ENCODE results near the gene NNMT. TPM values are rescaled to one million over a fixed set of nuclear protein-coding genes. Genes with fewer than 3 reads are reported as not detected.

NNMT gene
- total and polyA plus RNA-seq, 2 donors (not counting 1 experiment from before 2014, with no cell fraction given) = not detected

DNA sequence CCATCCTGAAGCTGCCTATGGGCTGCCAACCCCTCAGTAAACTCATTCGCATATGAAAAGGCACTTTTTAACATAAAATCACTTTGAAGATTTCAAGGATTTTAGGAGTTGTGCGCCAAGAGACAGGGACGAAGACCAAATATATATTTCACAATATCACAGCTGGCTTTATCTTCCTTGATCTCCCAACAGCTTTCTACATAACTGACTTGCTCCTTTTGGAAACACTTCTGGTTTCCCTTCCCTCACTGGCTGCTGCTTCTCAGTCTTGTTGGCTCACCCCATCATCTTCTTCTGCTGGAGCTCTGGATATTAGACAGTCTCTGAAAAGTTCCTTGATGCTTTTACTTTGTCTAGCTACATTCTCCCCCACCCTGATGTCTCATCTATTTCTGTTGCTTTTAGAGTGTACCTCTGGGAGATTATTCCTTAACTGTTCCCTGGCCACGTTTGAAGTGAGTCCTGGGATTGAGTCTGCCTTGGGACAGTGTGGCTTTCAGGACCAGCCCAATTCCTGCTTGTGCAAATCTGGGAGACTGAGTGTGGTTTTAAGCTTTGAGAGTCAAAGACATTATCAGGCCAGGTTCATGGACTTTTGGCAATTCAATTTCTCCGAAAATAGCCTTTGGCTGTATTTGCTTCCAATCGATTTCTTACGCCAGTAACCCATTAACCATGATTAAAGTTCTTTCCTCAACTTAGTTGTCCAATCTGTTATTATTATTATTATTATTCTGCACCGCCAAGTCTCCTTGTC, 30.9 kb upstream of the NNMT start:
- Mint-ChIP-seq H3K4me3 (no peak overlapping the region), H3K27me3 (peaks cover 8% of the 10 kb centered on the region), H3K9me3 (ENCODE audit: insufficient read depth) (no peaks in the 10 kb centered on the region), H3K27ac (no peak overlapping the region), H3K4me1 (peaks cover 8% of the 10 kb centered on the region)
- Histone ChIP-seq H3K36me3 (replicated peaks in 1 of 2; ENCODE audit: control extremely low read depth in 1 of 2, control insufficient read depth in 1 of 2, extremely low read depth in 1 of 2, insufficient read depth in 2 of 2, low read length in 1 of 2) (no peaks in the 10 kb centered on the region), H3K4me1 (ENCODE audit: control insufficient read depth in 2 of 2, insufficient read depth in 2 of 2, low read length in 2 of 2) (peaks cover 6 to 7% of the 10 kb centered on the region in 2 donors), H3K27me3 (replicated peaks in 1 of 4; ENCODE audit: control extremely low read depth in 1 of 4, control insufficient read depth in 3 of 4, insufficient read depth in 4 of 4, low read length in 3 of 4) (peaks cover 0 to 5% (median 2%) of the 10 kb centered on the region in 4 experiments), H4K20me1 (ENCODE audit: control insufficient read depth, insufficient read depth, low read length, poor library complexity, severe bottlenecking) (no peaks in the 10 kb centered on the region), H3K79me2 (ENCODE audit: control insufficient read depth, insufficient read depth, low read length) (no peaks in the 10 kb centered on the region), H3K4me2 (replicated peaks; ENCODE audit: low read depth, low read length, poor library complexity, severe bottlenecking) (no peak overlapping the region), H2AFZ (ENCODE audit: insufficient read depth, low read depth, low read length, poor library complexity, severe bottlenecking) (no peak overlapping the region), H3K9ac (ENCODE audit: low read length) (no peak overlapping the region), H3K27ac (ENCODE audit: low read length in 2 of 2) (no peak overlapping the region), H3K4me3 (ENCODE audit: control extremely low read depth in 1 of 5, extremely low read depth in 1 of 5, insufficient read depth in 1 of 5, low read depth in 2 of 5, low read length in 4 of 5) (no peak overlapping the region), H3K9me3 (ENCODE audit: control extremely low read depth in 1 of 3, control insufficient read depth in 2 of 3, insufficient read depth in 1 of 3, low read length in 2 of 3) (no peaks in the 10 kb centered on the region)
- ChIA-PET CTCF (interaction anchor here (1.2 to 12.3 kb wide), 8 partner anchors 86 to 1677 kb away, joined by 3 to 592 read pairs (median 150); no protein-coding TSS in a partner anchor), POLR2A (no interaction called here)
- no peak for TF ChIP-seq EZH2 (IDR thresholded peaks at IDR 0.05; ENCODE audit: borderline replicate concordance, insufficient read depth, low read depth, low read length, poor library complexity, severe bottlenecking)
- TF ChIP-seq, protein P1, sequence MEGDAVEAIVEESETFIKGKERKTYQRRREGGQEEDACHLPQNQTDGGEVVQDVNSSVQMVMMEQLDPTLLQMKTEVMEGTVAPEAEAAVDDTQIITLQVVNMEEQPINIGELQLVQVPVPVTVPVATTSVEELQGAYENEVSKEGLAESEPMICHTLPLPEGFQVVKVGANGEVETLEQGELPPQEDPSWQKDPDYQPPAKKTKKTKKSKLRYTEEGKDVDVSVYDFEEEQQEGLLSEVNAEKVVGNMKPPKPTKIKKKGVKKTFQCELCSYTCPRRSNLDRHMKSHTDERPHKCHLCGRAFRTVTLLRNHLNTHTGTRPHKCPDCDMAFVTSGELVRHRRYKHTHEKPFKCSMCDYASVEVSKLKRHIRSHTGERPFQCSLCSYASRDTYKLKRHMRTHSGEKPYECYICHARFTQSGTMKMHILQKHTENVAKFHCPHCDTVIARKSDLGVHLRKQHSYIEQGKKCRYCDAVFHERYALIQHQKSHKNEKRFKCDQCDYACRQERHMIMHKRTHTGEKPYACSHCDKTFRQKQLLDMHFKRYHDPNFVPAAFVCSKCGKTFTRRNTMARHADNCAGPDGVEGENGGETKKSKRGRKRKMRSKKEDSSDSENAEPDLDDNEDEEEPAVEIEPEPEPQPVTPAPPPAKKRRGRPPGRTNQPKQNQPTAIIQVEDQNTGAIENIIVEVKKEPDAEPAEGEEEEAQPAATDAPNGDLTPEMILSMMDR (IDR thresholded peaks at IDR 0.05) = no peak
- intact Hi-C loops (cut with micrococcal nuclease) = no loop called here
- 63% methylated on average over 4 of the region's 8 CpGs for WGBS (ENCODE audit: insufficient coverage)
- DNase-seq (no peak), ATAC-seq (ENCODE audit: low read depth) (no peak)

DNA sequence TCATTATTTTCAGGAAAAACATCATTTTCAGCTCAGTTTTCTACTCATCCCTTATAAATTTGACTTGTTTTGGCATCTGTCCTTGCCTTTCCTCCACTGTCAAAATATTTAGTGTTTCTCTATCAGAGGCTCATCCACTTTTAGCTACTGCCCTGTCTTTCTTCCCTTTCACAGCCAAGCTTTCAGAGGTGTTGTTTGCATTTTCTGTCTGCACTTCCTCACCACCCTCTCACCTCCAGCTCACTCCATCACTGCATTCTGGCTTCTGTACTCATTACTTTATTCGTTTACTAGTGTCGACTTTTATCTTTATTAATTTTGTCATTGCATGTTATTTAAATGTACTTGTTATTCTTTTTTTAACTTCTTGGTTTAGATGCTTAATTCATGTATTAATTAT, 26.7 kb upstream of the NNMT start:
- Mint-ChIP-seq H3K4me3 (no peak overlapping the region), H3K27me3 (peaks cover 38% of the 10 kb centered on the region), H3K4me1 (no peaks in the 10 kb centered on the region), H3K27ac (no peak overlapping the region), H3K9me3 (ENCODE audit: insufficient read depth) (no peaks in the 10 kb centered on the region)
- Histone ChIP-seq H3K4me3 (ENCODE audit: control extremely low read depth in 1 of 5, extremely low read depth in 1 of 5, insufficient read depth in 1 of 5, low read depth in 2 of 5, low read length in 4 of 5) (no peak overlapping the region), H3K4me1 (ENCODE audit: control insufficient read depth in 2 of 2, insufficient read depth in 2 of 2, low read length in 2 of 2) (no peaks in the 10 kb centered on the region), H3K9ac (ENCODE audit: low read length) (no peak overlapping the region), H3K27ac (ENCODE audit: low read length in 2 of 2) (no peak overlapping the region), H3K4me2 (replicated peaks; ENCODE audit: low read depth, low read length, poor library complexity, severe bottlenecking) (no peak overlapping the region), H4K20me1 (ENCODE audit: control insufficient read depth, insufficient read depth, low read length, poor library complexity, severe bottlenecking) (no peaks in the 10 kb centered on the region), H3K9me3 (ENCODE audit: control extremely low read depth in 1 of 3, control insufficient read depth in 2 of 3, insufficient read depth in 1 of 3, low read length in 2 of 3) (no peaks in the 10 kb centered on the region), H3K36me3 (replicated peaks in 1 of 2; ENCODE audit: control extremely low read depth in 1 of 2, control insufficient read depth in 1 of 2, extremely low read depth in 1 of 2, insufficient read depth in 2 of 2, low read length in 1 of 2) (no peaks in the 10 kb centered on the region), H3K79me2 (ENCODE audit: control insufficient read depth, insufficient read depth, low read length) (no peaks in the 10 kb centered on the region), H3K27me3 (replicated peaks in 1 of 4; ENCODE audit: control extremely low read depth in 1 of 4, control insufficient read depth in 3 of 4, insufficient read depth in 4 of 4, low read length in 3 of 4) (peaks cover 0 to 31% (median 13%) of the 10 kb centered on the region in 4 experiments), H2AFZ (ENCODE audit: insufficient read depth, low read depth, low read length, poor library complexity, severe bottlenecking) (no peak overlapping the region)
- intact Hi-C loops (cut with micrococcal nuclease) = no loop called here
- no peak for DNase-seq
- ChIA-PET POLR2A (no interaction called here), CTCF (interaction anchor here (1.7 to 2.2 kb wide), 3 partner anchors 10 to 463 kb away, joined by 8 to 9 read pairs (median 8); no protein-coding TSS in a partner anchor)
- no CpG with 5 or more reads among the region's 2 CpGs for WGBS (ENCODE audit: insufficient coverage)
- TF ChIP-seq EZH2 (IDR thresholded peaks at IDR 0.05; ENCODE audit: borderline replicate concordance, insufficient read depth, low read depth, low read length, poor library complexity, severe bottlenecking) = no peak
- TF ChIP-seq, protein P1 (IDR thresholded peaks at IDR 0.05) = no peak
- ATAC-seq (ENCODE audit: low read depth) = no peak

Data from B cell (primary cell).